Mammary epithelial cell (primary cell): ENCODE results near the gene KCNT1.

Source experiments
- CTCF ChIP-seq, 2 donors: IDR thresholded peaks in 1 of 2; conservative IDR thresholded peaks in 1 of 2; 2 replicates each; pipeline ENCODE4 v1.5.1; 2011 to 2012; ENCODE audit warnings: inconsistent platforms in 2 of 2, low read length in 2 of 2, mild to moderate bottlenecking in 2 of 2, control low read depth in 1 of 2, low read depth in 1 of 2; ENCODE audit not compliant: insufficient read depth in 1 of 2; ENCODE audit errors: extremely low read depth in 1 of 2
- EZH2 ChIP-seq: IDR thresholded peaks from 2 replicates; pipeline ENCODE4 v1.6.1; 2012; ENCODE audit warnings: low read length, inconsistent platforms, borderline replicate concordance

GRCh38 chr9:135745686-135746324, 43.8 kb downstream of the KCNT1 start:
- TF ChIP-seq CTCF (conservative IDR thresholded peaks at IDR 0.05 in 1 of 2, IDR thresholded peaks at IDR 0.05 in 1 of 2; ENCODE audit: extremely low read depth in 1 of 2, insufficient read depth in 1 of 2, low read depth in 1 of 2, low read length in 2 of 2) (no peak), EZH2 (no peak)
